A549 (cell line): ENCODE results near the gene ADARB2. TPM values are rescaled to one million over a fixed set of nuclear protein-coding genes. Genes with fewer than 3 reads are reported as not detected.

Experiments used
- ATAC-seq, 2 experiments: fragments of 200-7000 bp in 1 of 2; fragments of >200 bp in 1 of 2; cut with Nextera tagmentation in 1 of 2; cut with Tn5 transposase in 1 of 2; 3 replicates each; pipeline versions ENCODE4 v1.8.0 to v1.9.1; 2018 to 2020; ENCODE audit warnings: mild to moderate bottlenecking in 1 of 2, moderate library complexity in 1 of 2
- CTCF ChIA-PET: fragments of 300-600 bp; sonication (Branson Sonifier 250); formaldehyde crosslinking; extraction: SDS; loops from one replicate; lab custom pipeline; 2021; ENCODE audit warnings: antibody characterized with exemption, inconsistent platforms; lab: Yijun Ruan, JAX
- POLR2A ChIA-PET: fragments of 350-600 bp; formaldehyde crosslinking; extraction: SDS; loops from one replicate; lab custom pipeline; 2021; ENCODE audit warnings: antibody characterized with exemption, inconsistent platforms; lab: Yijun Ruan, JAX
- DNase-seq, 2 experiments: peaks; one replicate each; pipeline versions ENCODE4 v3.0.0 to v3.0.0-alpha.2; 2011 to 2016; ENCODE audit warnings: low read depth in 1 of 2, low spot score in 1 of 2
- FAIRE-seq: peaks from 2 replicates; lab custom pipeline; 2011; peaks lifted over from hg19 to GRCh38; lab: Jason Lieb, UNC
- H3K27ac ChIP-seq, 2 experiments: fragments of >200 bp; sonication (Bioruptor Twin); formaldehyde crosslinking; 3 replicates each; pipeline ENCODE4 v1.5.1; 2016 to 2017
- H3K4me1 ChIP-seq: fragments of >200 bp; sonication (Bioruptor Twin); formaldehyde crosslinking; 3 replicates; pipeline ENCODE4 v1.6.1; 2016
- H3K4me2 ChIP-seq: fragments of >200 bp; sonication (Bioruptor Twin); formaldehyde crosslinking; 3 replicates; pipeline ENCODE4 v1.6.1; 2016
- H3K4me3 ChIP-seq: fragments of >200 bp; sonication (Bioruptor Twin); formaldehyde crosslinking; 3 replicates; pipeline ENCODE4 v1.5.1; 2016
- H3K9me3 ChIP-seq: fragments of >200 bp; sonication (Bioruptor Twin); formaldehyde crosslinking; 3 replicates; pipeline ENCODE4 v1.6.1; 2016
- ATOH8 ChIP-seq: fragments of 250-450 bp; sonication (Bioruptor Pico); IDR thresholded peaks from 2 replicates; pipeline ENCODE4 v1.5.0; 2020; ENCODE audit warnings: low read depth, mild to moderate bottlenecking, moderate library complexity
- CEBPB ChIP-seq, 2 experiments: fragments of >200 bp in 1 of 2; sonication (Bioruptor Twin) in 1 of 2; formaldehyde crosslinking in 1 of 2; IDR thresholded peaks; 2 replicates each; pipeline ENCODE4 v1.6.1; 2012 to 2016
- CHD2 ChIP-seq: fragments of 150-350 bp; IDR thresholded peaks from 2 replicates; pipeline ENCODE4 v1.6.1; 2014; ENCODE audit warnings: low read length; ENCODE audit not compliant: partially characterized antibody
- ESRRA ChIP-seq: fragments of 150-350 bp; IDR thresholded peaks from 2 replicates; pipeline ENCODE4 v1.6.1; 2014; ENCODE audit warnings: mild to moderate bottlenecking, low read length, borderline replicate concordance
- FOSL2 ChIP-seq, 2 experiments: fragments of 450-650 bp in 1 of 2; fragments of >200 bp in 1 of 2; sonication (Bioruptor Twin) in 1 of 2; formaldehyde crosslinking; IDR thresholded peaks; 2 replicates each; pipeline versions ENCODE4 v1.5.0 to v1.6.1; 2016 to 2020; ENCODE audit warnings: mild to moderate bottlenecking in 1 of 2, moderate library complexity in 1 of 2
- HDAC2 ChIP-seq: fragments of 200-600 bp; sonication (generic); IDR thresholded peaks from 2 replicates; pipeline ENCODE4 v1.6.1; 2016
- HEYL ChIP-seq: fragments of 250-450 bp; sonication (Bioruptor Pico); IDR thresholded peaks from 2 replicates; pipeline ENCODE4 v1.8.0; 2021; ENCODE audit warnings: mild to moderate bottlenecking, moderate library complexity
- HMGXB4 ChIP-seq: fragments of 250-450 bp; sonication (Bioruptor Pico); IDR thresholded peaks from 2 replicates; pipeline ENCODE4 v1.5.0; 2021; ENCODE audit warnings: mild to moderate bottlenecking, moderate library complexity, borderline replicate concordance
- HOXB13 ChIP-seq: fragments of 250-450 bp; sonication (Bioruptor Pico); IDR thresholded peaks from 2 replicates; pipeline ENCODE4 v1.5.0; 2020; ENCODE audit warnings: low read depth, mild to moderate bottlenecking, moderate library complexity
- JUN ChIP-seq, 2 experiments: fragments of >200 bp; sonication (Bioruptor Twin); formaldehyde crosslinking; IDR thresholded peaks; 2 replicates in 1 of 2; 3 replicates in 1 of 2; pipeline ENCODE4 v1.6.1; 2016 to 2017
- KDM1A ChIP-seq: fragments of 200-600 bp; sonication (generic); IDR thresholded peaks from 2 replicates; pipeline ENCODE4 v1.6.1; 2016; ENCODE audit warnings: low read depth, mild to moderate bottlenecking
- MAX ChIP-seq: IDR thresholded peaks from 2 replicates; pipeline ENCODE4 v1.6.1; 2012
- MAZ ChIP-seq: fragments of 150-350 bp; IDR thresholded peaks from 2 replicates; pipeline ENCODE4 v1.6.1; 2014; ENCODE audit warnings: antibody characterized with exemption, low read depth, low read length, borderline replicate concordance
- NR3C1 ChIP-seq: fragments of >200 bp; sonication (Bioruptor Twin); formaldehyde crosslinking; IDR thresholded peaks from 3 replicates; pipeline ENCODE4 v1.6.1; 2017
- PHF8 ChIP-seq: fragments of 200-600 bp; sonication (generic); IDR thresholded peaks from 2 replicates; pipeline ENCODE4 v1.6.1; 2016; ENCODE audit warnings: low read depth, mild to moderate bottlenecking, antibody characterized with exemption, moderate library complexity, borderline replicate concordance
- POLR2A ChIP-seq: IDR thresholded peaks from 2 replicates; pipeline ENCODE4 v1.6.1; 2012; ENCODE audit warnings: mild to moderate bottlenecking, low read length
- POLR2AphosphoS2 ChIP-seq: conservative IDR thresholded peaks from 2 replicates; pipeline ENCODE4 v1.6.1; 2012; ENCODE audit warnings: low read length, improper control_type of control experiment, inconsistent platforms
- RARB ChIP-seq: fragments of 250-450 bp; sonication (Bioruptor Pico); IDR thresholded peaks from 2 replicates; pipeline ENCODE4 v1.8.0; 2021; ENCODE audit warnings: mild to moderate bottlenecking, moderate library complexity
- RFX5 ChIP-seq: fragments of 450-650 bp; IDR thresholded peaks from 2 replicates; pipeline ENCODE4 v1.7.1; 2014; ENCODE audit warnings: antibody characterized with exemption, mild to moderate bottlenecking, moderate library complexity
- RNF2 ChIP-seq: fragments of 200-600 bp; sonication (generic); IDR thresholded peaks from 2 replicates; pipeline ENCODE4 v1.6.1; 2016; ENCODE audit warnings: low read depth, mild to moderate bottlenecking, antibody characterized with exemption, moderate library complexity, borderline replicate concordance
- SREBF2 ChIP-seq: fragments of 450-650 bp; IDR thresholded peaks from 2 replicates; pipeline ENCODE4 v1.6.1; 2014; ENCODE audit warnings: mild to moderate bottlenecking, moderate library complexity
- USF2 ChIP-seq: fragments of 450-650 bp; IDR thresholded peaks from 2 replicates; pipeline ENCODE4 v1.6.1; 2014; ENCODE audit warnings: antibody characterized with exemption
- WGBS: methylation state at CpG from one replicate; pipeline ENCODE4 v1.1.6; 2017; ENCODE audit errors: missing lambda C conversion rate; 5-methylcytosine and 5-hydroxymethylcytosine counted together
- polyA plus RNA-seq, 4 experiments: library from polyadenylated mRNA; depleted of rRNA in 3 of 4; stranded (reverse); fragments of >200 nt; fragmentation: RNase III in 1 of 4; extraction: RNeasy Plus Mini Kit Qiagen cat#74134 plus additional on column Dnase treatment in 1 of 4; gene quantifications; 2 replicates in 3 of 4; 3 replicates in 1 of 4; pipeline ENCODE4 v1.2.3, GENCODE V29; 2011 to 2017

The ADARB2 gene
- polyA plus RNA-seq, 2 of the 4 experiments (the other 2 are of a cell fraction), result not detected

- ChIA-PET POLR2A (no interaction called here), CTCF (interaction anchor here (1.3 to 1.4 kb wide), 2 partner anchors 21 to 23 kb away, joined by 3 read pairs; no protein-coding TSS in a partner anchor)
- ATAC-seq (no peak), FAIRE-seq (no peak), DNase-seq (no peak)
- 54% methylated on average over 11 of the region's 15 CpGs for WGBS
- TF ChIP-seq FOSL2 (IDR thresholded peaks at IDR 0.05), result no peak
- no peak for TF ChIP-seq FOSL2 (CRISPR knock-in tag; IDR thresholded peaks at IDR 0.05)
- TF ChIP-seq HEYL, result no peak
- TF ChIP-seq JUN (IDR thresholded peaks at IDR 0.05), result no peak
- no peak for TF ChIP-seq PHF8
- TF ChIP-seq ESRRA, result no peak
- Histone ChIP-seq H3K27ac (no peak overlapping the region), H3K4me3 (no peak overlapping the region), H3K9me3 (no peaks in the 10 kb centered on the region), H3K4me1 (no peaks in the 10 kb centered on the region), H3K4me2 (no peak overlapping the region)
Measured at GRCh38 chr10:1347525-1347924, 389.8 kb downstream of the ADARB2 start.

DNA sequence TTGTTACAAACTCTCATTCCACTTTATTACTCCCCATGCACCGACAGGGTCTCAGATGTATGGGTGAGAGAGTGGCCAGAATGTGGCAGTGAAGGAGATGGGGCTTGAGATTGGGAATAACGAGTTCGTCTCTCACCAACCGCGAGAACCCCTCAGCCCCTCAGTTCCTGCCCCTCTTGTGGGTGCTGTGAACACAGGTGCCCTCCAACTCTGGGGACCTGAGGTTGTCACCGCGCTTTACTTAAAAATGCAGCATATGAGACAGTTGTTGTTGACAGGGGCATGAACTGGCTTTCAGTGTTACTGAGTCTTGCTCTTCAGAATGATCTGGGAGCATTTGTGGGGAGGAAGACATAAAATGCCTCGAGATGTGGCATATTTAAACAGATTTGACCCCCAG is 391.1 kb downstream of the ADARB2 start:
- Histone ChIP-seq H3K27ac (no peak overlapping the region), H3K9me3 (no peaks in the 10 kb centered on the region), H3K4me2 (no peak overlapping the region), H3K4me3 (no peak overlapping the region), H3K4me1 (no peaks in the 10 kb centered on the region)
- ATAC-seq, result no peak
- no peak for DNase-seq
- TF ChIP-seq FOSL2 (IDR thresholded peaks at IDR 0.05) (no peak), FOSL2 (CRISPR knock-in tag; IDR thresholded peaks at IDR 0.05) (no peak), RFX5 (no peak), MAZ (no peak), PHF8 (no peak), RNF2 (no peak), CHD2 (no peak), RARB (CRISPR knock-in tag) (no peak), CEBPB (IDR thresholded peaks at IDR 0.05) (no peak), HDAC2 (no peak), NR3C1 (no peak), SREBF2 (no peak), HMGXB4 (CRISPR knock-in tag) (no peak), USF2 (no peak), ATOH8 (CRISPR knock-in tag) (no peak), HOXB13 (CRISPR knock-in tag) (no peak), POLR2A (no peak), MAX (no peak), KDM1A (no peak)
- ChIA-PET POLR2A (no interaction called here), CTCF (interaction anchor here (1.3 to 1.4 kb wide), 2 partner anchors 23 to 25 kb away, joined by 3 read pairs; no protein-coding TSS in a partner anchor)
- no peak for FAIRE-seq
- 48% methylated on average over 8 of the region's 8 CpGs for WGBS

DNA sequence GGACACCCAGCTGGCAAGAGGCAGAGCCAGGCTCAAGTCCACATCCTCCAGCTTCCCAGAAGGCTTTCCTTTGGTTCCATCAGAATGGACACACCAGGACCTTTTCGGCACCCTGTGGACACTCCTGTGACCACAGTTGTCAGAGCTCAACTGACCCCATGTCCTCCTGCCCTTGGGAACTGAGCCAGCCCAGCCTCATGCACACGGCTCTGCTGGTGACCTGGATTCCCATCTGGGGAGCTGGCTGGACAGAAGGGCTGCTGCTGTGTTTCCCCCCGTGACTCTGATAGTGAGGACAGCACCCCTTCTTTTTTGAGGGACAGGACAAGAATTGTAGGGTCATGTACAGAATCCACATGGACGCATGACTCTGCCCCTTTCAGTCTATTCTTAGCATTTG is 392.0 kb downstream of the ADARB2 start:
- Histone ChIP-seq H3K4me2 (no peak overlapping the region), H3K4me1 (no peaks in the 10 kb centered on the region), H3K27ac (no peak overlapping the region), H3K9me3 (no peaks in the 10 kb centered on the region), H3K4me3 (no peak overlapping the region)
- DNase-seq, result no peak
- no peak for TF ChIP-seq POLR2AphosphoS2
- 11% methylated on average over 4 of the region's 4 CpGs for WGBS
- no peak for FAIRE-seq
- CTCF ChIA-PET, result interaction anchor here (1.2 kb wide), 1 partner anchor 22 kb away, joined by 3 read pairs; no protein-coding TSS in a partner anchor
- POLR2A ChIA-PET, result no interaction called here
- ATAC-seq, result no peak
